Prostate gland (tissue), 2 donors: Measurements from ENCODE around the gene TNRC18.

Experiments
- CTCF ChIP-seq, 4 experiments: fragments of 200-600 bp in 2 of 4; fragments of 450-650 bp in 2 of 4; sonication (generic) in 2 of 4; IDR thresholded peaks; 1 replicate in 3 of 4; 2 replicates in 1 of 4; pipeline ENCODE4 v1.5.1; 2016 to 2019; ENCODE audit warnings: antibody characterized with exemption in 4 of 4, mild to moderate bottlenecking in 2 of 4, moderate library complexity in 2 of 4
- POLR2A ChIP-seq: fragments of 450-650 bp; IDR thresholded peaks from one replicate; pipeline ENCODE4 v1.6.1; 2016; ENCODE audit warnings: antibody characterized with exemption, mild to moderate bottlenecking
- POLR2AphosphoS5 ChIP-seq: sonication (generic); formaldehyde crosslinking; IDR thresholded peaks from one replicate; pipeline ENCODE4 v1.6.1; 2017; ENCODE audit warnings: antibody characterized with exemption

GRCh38 chr7:5433181-5433580, 9.5 kb upstream of the TNRC18 start:
- TF ChIP-seq CTCF (IDR thresholded peaks at IDR 0.05) (no peak), POLR2AphosphoS5 (no peak), POLR2A (no peak)
